Hepatocyte (in vitro differentiated cells): ENCODE measurements around the gene NDST4.

Experiments
- EZH2 ChIP-seq: fragments of 200-600 bp; sonication (generic); IDR thresholded peaks from 2 replicates; pipeline ENCODE4 v1.6.1; 2016; ENCODE audit warnings: antibody characterized with exemption, mild to moderate bottlenecking, borderline replicate concordance
- TF ChIP-seq, protein P1 (sequence below): fragments of 200-600 bp; sonication (generic); IDR thresholded peaks from 2 replicates; pipeline ENCODE4 v1.5.1; 2016; ENCODE audit warnings: antibody characterized with exemption, mild to moderate bottlenecking; ENCODE audit not compliant: poor library complexity

DNA sequence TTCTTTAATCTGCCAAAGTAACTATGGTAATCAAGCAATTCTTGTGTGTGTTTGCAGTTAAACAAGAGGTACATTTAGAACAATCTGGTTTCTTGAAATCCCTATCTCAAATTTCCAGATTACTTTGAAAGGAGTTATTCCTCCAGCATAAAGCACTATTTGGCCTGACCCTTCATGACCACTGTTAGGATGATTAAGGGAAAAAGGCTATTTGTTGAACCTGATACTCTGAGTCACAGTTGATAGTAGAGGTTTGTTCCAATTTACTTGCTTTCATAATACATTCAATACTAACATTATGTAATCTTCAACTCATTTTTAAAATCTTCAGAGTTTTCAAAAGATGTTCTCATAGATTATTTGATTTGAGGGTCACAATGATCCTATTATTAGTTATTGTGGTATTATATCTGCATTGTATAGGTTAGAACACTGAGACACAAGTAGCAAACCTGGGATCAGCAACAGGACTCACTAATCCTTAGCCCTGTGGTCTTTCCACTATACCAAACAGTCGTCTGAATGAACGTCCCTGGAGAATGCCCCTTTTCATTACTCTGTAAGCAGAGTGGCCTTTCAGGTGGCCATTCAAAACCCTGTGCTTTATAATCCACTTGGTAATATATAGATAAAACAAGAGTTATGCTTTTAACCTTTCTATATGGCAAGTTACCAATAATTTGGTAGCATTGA lies 8.1 kb upstream of the NDST4 start:
- TF ChIP-seq, protein P1, sequence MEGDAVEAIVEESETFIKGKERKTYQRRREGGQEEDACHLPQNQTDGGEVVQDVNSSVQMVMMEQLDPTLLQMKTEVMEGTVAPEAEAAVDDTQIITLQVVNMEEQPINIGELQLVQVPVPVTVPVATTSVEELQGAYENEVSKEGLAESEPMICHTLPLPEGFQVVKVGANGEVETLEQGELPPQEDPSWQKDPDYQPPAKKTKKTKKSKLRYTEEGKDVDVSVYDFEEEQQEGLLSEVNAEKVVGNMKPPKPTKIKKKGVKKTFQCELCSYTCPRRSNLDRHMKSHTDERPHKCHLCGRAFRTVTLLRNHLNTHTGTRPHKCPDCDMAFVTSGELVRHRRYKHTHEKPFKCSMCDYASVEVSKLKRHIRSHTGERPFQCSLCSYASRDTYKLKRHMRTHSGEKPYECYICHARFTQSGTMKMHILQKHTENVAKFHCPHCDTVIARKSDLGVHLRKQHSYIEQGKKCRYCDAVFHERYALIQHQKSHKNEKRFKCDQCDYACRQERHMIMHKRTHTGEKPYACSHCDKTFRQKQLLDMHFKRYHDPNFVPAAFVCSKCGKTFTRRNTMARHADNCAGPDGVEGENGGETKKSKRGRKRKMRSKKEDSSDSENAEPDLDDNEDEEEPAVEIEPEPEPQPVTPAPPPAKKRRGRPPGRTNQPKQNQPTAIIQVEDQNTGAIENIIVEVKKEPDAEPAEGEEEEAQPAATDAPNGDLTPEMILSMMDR = no peak
- no peak for TF ChIP-seq EZH2
